HG02870 (cell line): ENCODE results near the gene PLA2G6.
"Not testable (repeated sequence)": the region's sequence is repeated elsewhere in the genome, so short reads cannot be mapped to it uniquely, and the experiment has no call there.

ENCODE experiments used
- ATAC-seq: cut with Tn5 transposase; IDR thresholded peaks from one replicate; pipeline ENCODE4 v1.9.1; 2021; ENCODE audit warnings: mild to moderate bottlenecking, moderate library complexity; ENCODE audit not compliant: unreplicated experiment

The PLA2G6 gene

GRCh38 chr22:38171927-38172831, 9.5 kb downstream of the PLA2G6 start:
- no peak for ATAC-seq

- ATAC-seq = no peak
Observed at GRCh38 chr22:38170469-38170868, 11.2 kb downstream of the PLA2G6 start.

GRCh38 chr22:38169116-38169515, 12.5 kb downstream of the PLA2G6 start:
- no peak for ATAC-seq

- no peak for ATAC-seq
Observed at GRCh38 chr22:38167988-38168407, 13.6 kb downstream of the PLA2G6 start.

GRCh38 chr22:38165922-38166593, 15.6 kb downstream of the PLA2G6 start:
- no peak for ATAC-seq

GRCh38 chr22:38164551-38164918, 17.1 kb downstream of the PLA2G6 start:
- ATAC-seq = no peak

GRCh38 chr22:38163844-38164550, 17.6 kb downstream of the PLA2G6 start:
- no peak for ATAC-seq

- ATAC-seq = no peak
Observed at GRCh38 chr22:38162881-38163843, 18.5 kb downstream of the PLA2G6 start.

GRCh38 chr22:38155703-38156102, 25.9 kb downstream of the PLA2G6 start:
- ATAC-seq = no peak

GRCh38 chr22:38154563-38154915, 27.1 kb downstream of the PLA2G6 start:
- ATAC-seq = not testable (repeated sequence)

- ATAC-seq = no peak
Observed at GRCh38 chr22:38153821-38154562, 27.6 kb downstream of the PLA2G6 start.

- ATAC-seq = no peak
Observed at GRCh38 chr22:38151126-38151500, 30.5 kb downstream of the PLA2G6 start.

GRCh38 chr22:38148245-38148644, 33.4 kb downstream of the PLA2G6 start:
- ATAC-seq = no peak

- ATAC-seq = not testable (repeated sequence)
Observed at GRCh38 chr22:38146166-38146565, 35.5 kb downstream of the PLA2G6 start.

GRCh38 chr22:38144025-38144405, 37.6 kb downstream of the PLA2G6 start:
- no peak for ATAC-seq

- ATAC-seq = no peak
Observed at GRCh38 chr22:38142606-38143005, 39.0 kb downstream of the PLA2G6 start.

GRCh38 chr22:38141217-38141973, 40.2 kb downstream of the PLA2G6 start:
- no peak for ATAC-seq

GRCh38 chr22:38139901-38140300, 41.7 kb downstream of the PLA2G6 start:
- ATAC-seq = no peak

- no peak for ATAC-seq
Observed at GRCh38 chr22:38138961-38139360, 42.7 kb downstream of the PLA2G6 start.
